Astrocyte (in vitro differentiated cells and primary cell): Measurements from ENCODE around the gene DENND6A. TPM values are rescaled to one million over a fixed set of nuclear protein-coding genes. Genes with fewer than 3 reads are reported as not detected.

Source experiments
- DNase-seq: peaks from one replicate; pipeline ENCODE4 v3.0.0-alpha.2; 2010; ENCODE audit warnings: low read depth
- FAIRE-seq: peaks from 2 replicates; lab custom pipeline; 2011; peaks lifted over from hg19 to GRCh38; lab: Jason Lieb, UNC
- H2AFZ ChIP-seq: 2 replicates; pipeline ENCODE4 v1.6.0; 2012; ENCODE audit warnings: low read depth, low read length, inconsistent platforms
- H3K27ac ChIP-seq: 2 replicates; pipeline ENCODE4 v1.5.1; 2011; ENCODE audit warnings: low read depth, low read length, inconsistent platforms
- H3K27me3 ChIP-seq: 2 replicates; pipeline ENCODE4 v1.6.0; 2011; ENCODE audit warnings: low read length, inconsistent platforms; ENCODE audit not compliant: insufficient read depth
- H3K36me3 ChIP-seq: 2 replicates; pipeline ENCODE4 v1.5.1; 2011; ENCODE audit warnings: low read length, inconsistent platforms; ENCODE audit not compliant: insufficient read depth
- H3K4me1 ChIP-seq: 2 replicates; pipeline ENCODE4 v1.5.1; 2011; ENCODE audit warnings: low read length, inconsistent platforms; ENCODE audit not compliant: insufficient read depth
- H3K4me2 ChIP-seq: 2 replicates; pipeline ENCODE4 v1.6.0; 2012; ENCODE audit warnings: low read length, inconsistent platforms
- H3K4me3 ChIP-seq: 2 replicates; pipeline ENCODE4 v1.5.1; 2011; ENCODE audit warnings: low read depth, mild to moderate bottlenecking, low read length, inconsistent platforms; ENCODE audit not compliant: insufficient read depth
- H3K79me2 ChIP-seq: 2 replicates; pipeline ENCODE4 v1.6.0; 2012; ENCODE audit warnings: mild to moderate bottlenecking, low read length, inconsistent platforms; ENCODE audit not compliant: insufficient read depth
- H3K9ac ChIP-seq: 2 replicates; pipeline ENCODE4 v1.6.0; 2012; ENCODE audit warnings: mild to moderate bottlenecking, low read length, inconsistent platforms
- H3K9me3 ChIP-seq: 2 replicates; pipeline ENCODE4 v1.5.1; 2012; ENCODE audit warnings: low read depth, mild to moderate bottlenecking, low read length, inconsistent platforms; ENCODE audit not compliant: insufficient read depth
- H4K20me1 ChIP-seq: 2 replicates; pipeline ENCODE4 v1.6.0; 2012; ENCODE audit warnings: low read length, inconsistent platforms; ENCODE audit not compliant: insufficient read depth
- H3K27ac Mint-ChIP-seq: one replicate; pipeline ENCODE4 v1.8.0; 2021; ENCODE audit warnings: mild to moderate bottlenecking, mixed read lengths; ENCODE audit not compliant: unreplicated experiment
- H3K27me3 Mint-ChIP-seq: one replicate; pipeline ENCODE4 v1.8.0; 2021; ENCODE audit warnings: low read depth, mixed read lengths; ENCODE audit not compliant: unreplicated experiment
- H3K36me3 Mint-ChIP-seq: one replicate; pipeline ENCODE4 v1.8.0; 2021; ENCODE audit warnings: low read depth, mixed read lengths; ENCODE audit not compliant: unreplicated experiment
- H3K4me1 Mint-ChIP-seq: one replicate; pipeline ENCODE4 v1.8.0; 2021; ENCODE audit warnings: low read depth, mixed read lengths; ENCODE audit not compliant: unreplicated experiment
- H3K4me3 Mint-ChIP-seq: one replicate; pipeline ENCODE4 v1.8.0; 2021; ENCODE audit warnings: mild to moderate bottlenecking, moderate library complexity, mixed read lengths; ENCODE audit not compliant: unreplicated experiment
- H3K9me3 Mint-ChIP-seq: one replicate; pipeline ENCODE4 v1.8.0; 2021; ENCODE audit warnings: mild to moderate bottlenecking, mixed read lengths; ENCODE audit not compliant: unreplicated experiment
- EZH2 ChIP-seq: IDR thresholded peaks from 2 replicates; pipeline ENCODE4 v1.6.1; 2012; ENCODE audit warnings: mild to moderate bottlenecking, low read length, inconsistent platforms; ENCODE audit not compliant: insufficient read depth
- total RNA-seq: library from RNA; stranded (reverse); gene quantifications from 2 replicates; pipeline ENCODE4 v1.2.1, GENCODE V29; 2021
- TF ChIP-seq, protein P1 (sequence below): IDR thresholded peaks from 2 replicates; pipeline ENCODE4 v1.5.1; 2011; ENCODE audit warnings: low read depth, mild to moderate bottlenecking, inconsistent platforms, low read length, moderate library complexity; ENCODE audit not compliant: insufficient read depth

The DENND6A gene
- total RNA-seq, 1 donor from 2014 or later, result 6.6 TPM

DNA sequence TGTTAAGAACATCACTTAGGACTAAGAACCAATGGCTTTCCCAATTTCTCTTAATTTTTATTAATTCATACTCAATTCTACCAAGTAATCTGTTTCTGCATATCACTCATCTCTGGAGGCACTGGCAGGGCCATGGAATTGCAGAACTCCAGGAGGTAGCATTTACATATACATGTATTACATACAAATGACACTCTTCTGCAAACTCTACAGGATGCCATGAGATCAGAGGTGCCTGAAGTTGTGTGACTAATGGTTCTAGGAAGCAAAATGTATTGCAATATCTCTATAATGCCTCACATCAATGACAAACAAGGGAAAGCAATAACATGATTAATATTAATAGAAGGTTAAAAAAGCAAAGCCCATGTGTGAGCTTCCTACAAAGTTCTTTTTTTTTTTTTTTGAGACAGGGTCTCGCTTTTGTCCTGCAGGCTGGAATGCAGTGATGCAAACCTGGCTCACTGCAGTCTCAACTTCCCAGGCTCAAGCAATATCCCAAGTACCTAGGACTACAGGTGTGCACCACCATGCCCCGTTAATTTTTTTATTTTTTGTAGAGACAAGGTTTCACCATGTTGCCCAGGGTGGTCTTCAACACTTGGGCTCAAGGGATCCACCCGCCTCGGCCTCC, 33.0 kb downstream of the DENND6A start:
- H3K27ac ChIP-seq, result no peak overlapping the region
- H3K27me3 ChIP-seq, result no peaks in the 10 kb centered on the region
- Mint-ChIP-seq H3K4me1 (no peaks in the 10 kb centered on the region), H3K36me3 (peaks cover 5% of the 10 kb centered on the region), H3K4me3 (no peak overlapping the region), H3K27ac (no peak overlapping the region), H3K9me3 (no peaks in the 10 kb centered on the region), H3K27me3 (no peaks in the 10 kb centered on the region)
- FAIRE-seq, result no peak
- H3K9me3 ChIP-seq, result no peaks in the 10 kb centered on the region
- H3K4me2 ChIP-seq, result no peak overlapping the region
- H3K4me3 ChIP-seq, result no peak overlapping the region
- no peaks in the 10 kb centered on the region for H3K79me2 ChIP-seq
- no peaks in the 10 kb centered on the region for H3K4me1 ChIP-seq
- no peak for TF ChIP-seq EZH2
- TF ChIP-seq, protein P1, sequence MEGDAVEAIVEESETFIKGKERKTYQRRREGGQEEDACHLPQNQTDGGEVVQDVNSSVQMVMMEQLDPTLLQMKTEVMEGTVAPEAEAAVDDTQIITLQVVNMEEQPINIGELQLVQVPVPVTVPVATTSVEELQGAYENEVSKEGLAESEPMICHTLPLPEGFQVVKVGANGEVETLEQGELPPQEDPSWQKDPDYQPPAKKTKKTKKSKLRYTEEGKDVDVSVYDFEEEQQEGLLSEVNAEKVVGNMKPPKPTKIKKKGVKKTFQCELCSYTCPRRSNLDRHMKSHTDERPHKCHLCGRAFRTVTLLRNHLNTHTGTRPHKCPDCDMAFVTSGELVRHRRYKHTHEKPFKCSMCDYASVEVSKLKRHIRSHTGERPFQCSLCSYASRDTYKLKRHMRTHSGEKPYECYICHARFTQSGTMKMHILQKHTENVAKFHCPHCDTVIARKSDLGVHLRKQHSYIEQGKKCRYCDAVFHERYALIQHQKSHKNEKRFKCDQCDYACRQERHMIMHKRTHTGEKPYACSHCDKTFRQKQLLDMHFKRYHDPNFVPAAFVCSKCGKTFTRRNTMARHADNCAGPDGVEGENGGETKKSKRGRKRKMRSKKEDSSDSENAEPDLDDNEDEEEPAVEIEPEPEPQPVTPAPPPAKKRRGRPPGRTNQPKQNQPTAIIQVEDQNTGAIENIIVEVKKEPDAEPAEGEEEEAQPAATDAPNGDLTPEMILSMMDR, result no peak
- H3K9ac ChIP-seq, result no peak overlapping the region
- DNase-seq, result no peak
- peaks cover 11% of the 10 kb centered on the region for H3K36me3 ChIP-seq
- H2AFZ ChIP-seq, result no peak overlapping the region
- H4K20me1 ChIP-seq, result no peaks in the 10 kb centered on the region

DNA sequence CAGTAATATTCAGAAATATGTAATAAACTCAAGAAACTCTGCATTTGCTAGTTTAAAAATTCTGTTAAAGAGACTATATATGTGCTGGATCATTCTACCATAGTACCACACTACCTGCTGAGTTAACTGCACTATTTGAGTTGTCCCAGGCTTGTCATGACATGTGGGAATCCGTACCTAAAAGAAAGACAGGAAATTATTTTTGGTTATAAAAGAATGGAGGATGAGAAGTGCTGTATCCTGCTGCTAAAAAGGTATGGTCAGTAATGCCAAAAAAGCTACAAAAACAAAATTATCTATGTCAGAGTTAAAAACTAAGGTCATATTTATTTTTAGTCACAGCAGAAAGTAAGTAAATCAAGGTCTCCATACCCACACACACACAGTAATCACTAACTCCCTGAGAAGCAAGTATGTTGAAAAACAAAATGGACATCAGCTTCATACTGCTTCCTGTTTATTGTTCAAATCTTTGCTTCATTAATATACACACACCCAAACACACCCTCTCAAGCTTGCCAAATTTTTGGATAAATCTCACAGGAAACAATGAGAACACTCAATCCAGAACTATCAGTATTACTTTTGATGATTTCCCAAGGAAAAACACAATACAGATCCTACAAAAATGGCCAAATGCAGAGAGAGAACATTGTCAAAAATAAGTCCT, 33.7 kb downstream of the DENND6A start:
- Histone ChIP-seq H2AFZ (no peak overlapping the region), H3K9ac (no peak overlapping the region), H3K4me1 (no peaks in the 10 kb centered on the region), H3K36me3 (peaks cover 11% of the 10 kb centered on the region), H3K4me2 (no peak overlapping the region), H4K20me1 (no peaks in the 10 kb centered on the region), H3K27ac (no peak overlapping the region), H3K27me3 (no peaks in the 10 kb centered on the region), H3K9me3 (no peaks in the 10 kb centered on the region), H3K4me3 (no peak overlapping the region), H3K79me2 (no peaks in the 10 kb centered on the region)
- no peak for FAIRE-seq
- no peaks in the 10 kb centered on the region for H3K9me3 Mint-ChIP-seq
- H3K36me3 Mint-ChIP-seq, result peaks cover 5% of the 10 kb centered on the region
- H3K4me1 Mint-ChIP-seq, result no peaks in the 10 kb centered on the region
- H3K27ac Mint-ChIP-seq, result no peak overlapping the region
- DNase-seq, result no peak
- no peaks in the 10 kb centered on the region for H3K27me3 Mint-ChIP-seq
- H3K4me3 Mint-ChIP-seq, result no peak overlapping the region
- TF ChIP-seq, protein P1, result no peak
- TF ChIP-seq EZH2, result no peak

DNA sequence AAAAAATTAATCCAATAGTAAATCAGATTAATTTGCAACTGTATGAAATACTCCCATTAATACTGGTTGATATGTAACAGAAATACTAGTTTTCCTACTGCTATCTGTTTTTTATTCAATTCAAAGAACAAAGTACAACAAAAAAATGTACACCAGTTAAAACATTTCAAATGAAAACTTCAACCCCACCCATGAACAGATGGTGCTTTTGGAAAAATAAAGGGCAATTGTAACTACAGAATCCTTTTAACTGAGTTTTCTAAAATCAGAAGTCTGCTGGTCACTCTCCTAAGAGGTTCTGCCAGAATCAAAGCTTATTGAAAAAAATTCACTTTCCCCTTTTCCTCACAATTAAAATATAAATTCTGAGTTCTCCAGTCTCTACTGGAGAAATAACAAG, 34.3 kb downstream of the DENND6A start:
- H3K4me1 Mint-ChIP-seq, result no peaks in the 10 kb centered on the region
- H3K9me3 Mint-ChIP-seq, result no peaks in the 10 kb centered on the region
- Histone ChIP-seq H3K4me2 (no peak overlapping the region), H3K4me3 (no peak overlapping the region), H3K79me2 (no peaks in the 10 kb centered on the region), H2AFZ (no peak overlapping the region), H3K36me3 (peaks cover 9% of the 10 kb centered on the region), H3K4me1 (no peaks in the 10 kb centered on the region), H3K9me3 (no peaks in the 10 kb centered on the region), H4K20me1 (no peaks in the 10 kb centered on the region), H3K27ac (no peak overlapping the region), H3K27me3 (no peaks in the 10 kb centered on the region), H3K9ac (no peak overlapping the region)
- FAIRE-seq (no peak), DNase-seq (no peak)
- H3K36me3 Mint-ChIP-seq, result peaks cover 5% of the 10 kb centered on the region
- H3K27me3 Mint-ChIP-seq, result no peaks in the 10 kb centered on the region
- H3K27ac Mint-ChIP-seq, result no peak overlapping the region
- H3K4me3 Mint-ChIP-seq, result no peak overlapping the region
- TF ChIP-seq, protein P1, result no peak
